Measurements from ENCODE around the gene PSMC3IP.
"Not testable (repeated sequence)": the region's sequence is repeated elsewhere in the genome, so short reads cannot be mapped to it uniquely, and the experiment has no call there.

Gene PSMC3IP

GRCh38 chr17:42577532-42578281, at the start of gene PSMC3IP:
TSS of gene PSMC3IP (minus strand) at chr17:42577729. CDS start at chr17:42577686, 43 bp downstream.
- DNase-seq (ENCODE audit: low read depth) = peak; percentile 96

GRCh38 chr17:42623732-42624596, 46.4 kb upstream of the PSMC3IP start:
- peak; percentile 48 for DNase-seq (ENCODE audit: low read depth)

GRCh38 chr17:42623271-42623670, 45.7 kb upstream of the PSMC3IP start:
- no peak for DNase-seq (ENCODE audit: low read depth)

GRCh38 chr17:42621987-42622386, 44.5 kb upstream of the PSMC3IP start:
- not testable (repeated sequence) for DNase-seq (ENCODE audit: low read depth)

GRCh38 chr17:42618442-42619150, 41.1 kb upstream of the PSMC3IP start:
- peak; percentile 14 for DNase-seq (ENCODE audit: low read depth)

GRCh38 chr17:42617956-42618431, 40.5 kb upstream of the PSMC3IP start:
- DNase-seq (ENCODE audit: low read depth) = no peak

- DNase-seq (ENCODE audit: low read depth) = no peak
Measured at GRCh38 chr17:42613699-42614295, 36.3 kb upstream of the PSMC3IP start.

GRCh38 chr17:42612013-42612412, 34.5 kb upstream of the PSMC3IP start:
- no peak for DNase-seq (ENCODE audit: low read depth)

GRCh38 chr17:42609814-42610801, 32.6 kb upstream of the PSMC3IP start:
- DNase-seq (ENCODE audit: low read depth) = not testable (repeated sequence)

- DNase-seq (ENCODE audit: low read depth) = peak; percentile 99
Measured at GRCh38 chr17:42609182-42609813, 31.8 kb upstream of the PSMC3IP start, which contains the start of the genes RETREG3 and TUBG1. TSS of gene RETREG3 (minus strand) at chr17:42609374. CDS start at chr17:42609324, 50 bp downstream. TSS of gene TUBG1 (plus strand) at chr17:42609683. CDS start at chr17:42609738, 55 bp downstream.

GRCh38 chr17:42608305-42609181, 31.0 kb upstream of the PSMC3IP start:
- peak; percentile 11 for DNase-seq (ENCODE audit: low read depth)

- no peak for DNase-seq (ENCODE audit: low read depth)
Measured at GRCh38 chr17:42607769-42608168, 30.2 kb upstream of the PSMC3IP start.

- DNase-seq (ENCODE audit: low read depth) = no peak
Measured at GRCh38 chr17:42603318-42603717, 25.8 kb upstream of the PSMC3IP start.

- no peak for DNase-seq (ENCODE audit: low read depth)
Measured at GRCh38 chr17:42598905-42599304, 21.4 kb upstream of the PSMC3IP start.

- DNase-seq (ENCODE audit: low read depth) = no peak
Measured at GRCh38 chr17:42596386-42596785, 18.9 kb upstream of the PSMC3IP start.

- no peak for DNase-seq (ENCODE audit: low read depth)
Measured at GRCh38 chr17:42591411-42591810, 13.9 kb upstream of the PSMC3IP start.

GRCh38 chr17:42590886-42591285, 13.4 kb upstream of the PSMC3IP start:
- DNase-seq (ENCODE audit: low read depth) = no peak

GRCh38 chr17:42586514-42587230, 9.1 kb upstream of the PSMC3IP start:
- DNase-seq (ENCODE audit: low read depth) = no peak

Data from iris pigment epithelial cell (primary cell).